Measurements from ENCODE around the gene PDX1.

DNA sequence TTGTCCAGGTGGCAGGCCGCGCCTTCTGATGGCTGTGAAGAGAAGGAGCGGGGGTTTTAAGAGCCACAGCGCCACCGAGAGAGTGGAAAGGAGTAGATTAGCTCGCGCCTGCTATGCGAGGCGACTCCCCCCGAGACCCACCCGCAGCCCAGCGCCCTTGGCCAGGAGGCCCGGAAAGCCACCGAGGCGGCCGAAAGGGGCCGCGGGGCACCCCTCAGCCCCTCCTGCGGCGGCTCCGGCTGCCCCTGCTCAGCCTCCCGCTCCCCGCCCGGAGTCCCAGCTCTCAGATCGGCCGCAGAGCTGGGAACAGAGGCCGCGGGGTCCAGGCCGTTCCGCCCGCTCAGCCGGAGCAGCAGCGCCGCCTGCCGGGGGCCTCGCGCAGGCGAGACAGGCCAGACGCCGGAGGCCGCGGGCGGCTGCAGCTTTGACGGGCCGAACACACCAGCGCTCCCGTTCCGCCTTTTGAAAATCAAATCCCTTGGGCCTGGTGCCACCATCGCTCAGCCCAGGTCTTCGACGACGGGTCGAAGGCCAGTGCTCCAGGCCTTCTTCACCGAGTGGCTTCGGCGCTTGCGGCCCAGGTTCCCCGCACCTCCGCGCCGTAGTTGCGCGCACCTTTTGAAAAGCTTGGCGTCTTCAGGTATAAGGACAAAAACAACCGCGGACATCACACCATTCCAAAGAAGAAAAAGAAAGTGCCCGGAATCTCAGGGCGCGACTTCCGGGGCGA lies 34.0 kb downstream of the PDX1 start:
- TF ChIP-seq, protein P1, sequence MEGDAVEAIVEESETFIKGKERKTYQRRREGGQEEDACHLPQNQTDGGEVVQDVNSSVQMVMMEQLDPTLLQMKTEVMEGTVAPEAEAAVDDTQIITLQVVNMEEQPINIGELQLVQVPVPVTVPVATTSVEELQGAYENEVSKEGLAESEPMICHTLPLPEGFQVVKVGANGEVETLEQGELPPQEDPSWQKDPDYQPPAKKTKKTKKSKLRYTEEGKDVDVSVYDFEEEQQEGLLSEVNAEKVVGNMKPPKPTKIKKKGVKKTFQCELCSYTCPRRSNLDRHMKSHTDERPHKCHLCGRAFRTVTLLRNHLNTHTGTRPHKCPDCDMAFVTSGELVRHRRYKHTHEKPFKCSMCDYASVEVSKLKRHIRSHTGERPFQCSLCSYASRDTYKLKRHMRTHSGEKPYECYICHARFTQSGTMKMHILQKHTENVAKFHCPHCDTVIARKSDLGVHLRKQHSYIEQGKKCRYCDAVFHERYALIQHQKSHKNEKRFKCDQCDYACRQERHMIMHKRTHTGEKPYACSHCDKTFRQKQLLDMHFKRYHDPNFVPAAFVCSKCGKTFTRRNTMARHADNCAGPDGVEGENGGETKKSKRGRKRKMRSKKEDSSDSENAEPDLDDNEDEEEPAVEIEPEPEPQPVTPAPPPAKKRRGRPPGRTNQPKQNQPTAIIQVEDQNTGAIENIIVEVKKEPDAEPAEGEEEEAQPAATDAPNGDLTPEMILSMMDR (IDR thresholded peaks at IDR 0.05; ENCODE audit: poor library complexity, severe bottlenecking): peak; percentile 90
- peak; percentile 71 for TF ChIP-seq EZH2 (IDR thresholded peaks at IDR 0.05; ENCODE audit: borderline replicate concordance, insufficient read depth, low read length, poor library complexity, severe bottlenecking)
